ENCODE data around the gene LMBR1.
"Not testable (repeated sequence)": the region's sequence is repeated elsewhere in the genome, so short reads cannot be mapped to it uniquely, and the experiment has no call there.

Gene LMBR1

DNA sequence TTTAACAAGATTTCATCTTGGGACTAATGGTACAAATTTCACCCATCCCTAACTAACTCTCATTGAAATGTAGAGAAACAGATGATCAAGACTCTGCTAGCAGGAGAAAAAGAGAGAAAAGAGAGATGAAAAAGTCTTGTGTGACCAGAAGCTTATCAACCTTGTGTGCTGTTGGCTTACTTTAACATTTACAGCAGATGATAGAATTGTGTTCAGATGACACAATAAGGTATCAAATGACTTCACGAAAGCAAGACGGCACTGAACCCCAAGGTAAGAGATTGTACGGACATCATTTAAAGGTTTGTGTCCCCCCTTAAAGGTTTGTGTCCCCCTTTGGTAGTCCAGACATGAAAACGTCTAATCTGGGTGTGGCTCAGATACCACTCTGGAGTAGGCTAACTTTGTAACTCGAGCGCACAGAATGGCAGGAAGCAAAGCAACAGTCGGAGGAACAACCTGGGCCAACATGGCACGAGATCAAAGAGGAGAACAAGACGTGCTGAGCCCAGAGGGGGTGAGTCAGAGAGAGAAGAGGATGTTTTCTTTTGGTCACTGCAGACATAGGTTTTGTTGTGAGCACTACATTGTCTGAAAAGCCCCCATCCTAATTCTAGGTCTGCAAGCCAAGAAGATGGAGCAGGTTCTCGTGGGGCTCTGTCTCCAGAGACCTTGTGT, 10.4 kb upstream of the LMBR1 start:
- peak; percentile 25 for DNase-seq

GRCh38 chr7:156900093-156900492, 7.1 kb upstream of the LMBR1 start:
- DNase-seq: not testable (repeated sequence)

- DNase-seq: no peak
Observed at GRCh38 chr7:156898938-156899337, 6.0 kb upstream of the LMBR1 start.

GRCh38 chr7:156897673-156898072, 4.7 kb upstream of the LMBR1 start:
- DNase-seq: no peak

DNA sequence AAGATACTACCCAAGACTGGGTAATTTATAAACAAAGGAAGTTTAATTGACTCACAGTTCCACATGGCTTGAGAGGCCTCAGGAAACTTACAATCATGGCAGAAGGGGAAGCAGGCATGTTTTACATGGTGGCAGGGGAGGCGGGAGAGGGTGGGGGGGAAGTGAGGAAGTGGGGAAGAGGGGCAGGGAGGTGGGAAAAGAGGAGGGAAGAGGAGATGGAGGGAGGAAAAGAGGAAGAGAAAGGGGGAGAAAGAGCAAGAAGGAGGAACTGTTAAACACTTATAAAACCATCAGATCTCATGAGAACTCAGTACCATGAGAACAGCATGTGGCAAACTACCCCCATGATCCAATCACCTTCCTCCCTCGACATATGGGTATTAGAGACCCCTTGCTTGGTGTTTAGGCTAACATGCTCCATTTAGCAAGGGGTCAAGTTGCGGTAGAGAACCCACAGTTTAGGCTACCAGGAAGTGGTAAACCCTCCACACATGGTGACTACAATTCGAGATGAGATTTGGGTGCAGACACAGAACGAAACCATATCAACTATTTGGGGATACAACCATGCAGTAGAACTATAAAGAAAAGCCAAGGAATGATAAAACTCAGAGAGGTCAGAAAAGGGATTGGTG, 3.5 kb upstream of the LMBR1 start:
- DNase-seq: no peak

DNA sequence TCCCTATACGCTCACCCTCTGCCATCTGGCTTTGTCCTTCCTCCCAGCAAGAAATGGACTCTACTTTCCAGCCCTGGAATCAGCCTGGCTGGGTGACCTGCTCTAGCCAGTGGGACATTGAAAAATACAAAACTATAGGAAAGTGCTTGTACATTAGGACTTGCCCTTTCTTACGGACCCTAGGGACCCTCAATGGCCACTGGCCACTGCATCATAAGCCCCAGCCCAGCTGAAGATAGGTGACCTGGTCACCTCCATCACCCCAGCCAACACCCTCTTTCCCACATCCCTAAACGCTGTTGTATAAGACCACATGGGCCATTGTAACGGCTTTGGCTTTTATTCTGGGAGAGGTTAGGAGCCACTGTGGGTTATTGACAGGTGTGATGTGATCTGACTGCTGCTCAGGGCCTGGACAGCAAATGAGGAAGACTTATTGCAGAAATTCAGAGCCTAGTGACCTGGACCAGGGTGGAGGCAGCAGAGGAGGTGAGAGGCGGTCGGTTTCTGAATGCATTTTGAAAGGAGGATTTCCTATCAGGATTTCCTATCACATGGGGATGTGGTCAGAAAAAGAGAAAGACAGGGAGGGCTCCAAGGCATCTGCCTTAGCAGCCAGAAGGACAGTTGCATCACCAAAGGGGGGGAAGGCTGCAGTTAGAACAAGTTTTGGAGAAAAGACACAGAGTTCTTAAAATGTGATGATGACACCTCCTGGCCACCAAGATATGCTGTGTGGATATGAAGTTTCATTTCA, 2.2 kb upstream of the LMBR1 start:
- DNase-seq: peak; percentile 21

GRCh38 chr7:156892081-156892800, 742 bp downstream of the LMBR1 start:
- DNase-seq: peak; percentile 76

DNA sequence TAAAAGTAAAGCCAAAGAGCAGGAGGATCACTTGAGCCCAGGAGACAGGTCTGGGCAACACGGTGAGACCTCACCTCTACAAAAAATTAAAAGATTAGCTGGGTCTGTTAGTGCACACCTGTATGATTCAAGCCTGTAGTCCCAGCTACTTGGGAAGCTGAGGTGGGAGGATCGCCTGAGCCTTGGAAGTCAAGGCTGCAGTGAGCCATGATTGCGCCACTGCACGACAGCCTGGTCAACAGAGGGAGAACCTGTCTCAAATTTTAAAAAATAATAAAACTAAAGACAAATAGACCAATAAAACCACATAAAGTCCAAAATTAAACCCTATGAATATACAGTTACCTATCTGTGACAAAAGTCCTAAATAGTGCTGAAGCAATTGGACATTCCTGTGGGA, 3.2 kb downstream of the LMBR1 start:
- no peak for DNase-seq

DNA sequence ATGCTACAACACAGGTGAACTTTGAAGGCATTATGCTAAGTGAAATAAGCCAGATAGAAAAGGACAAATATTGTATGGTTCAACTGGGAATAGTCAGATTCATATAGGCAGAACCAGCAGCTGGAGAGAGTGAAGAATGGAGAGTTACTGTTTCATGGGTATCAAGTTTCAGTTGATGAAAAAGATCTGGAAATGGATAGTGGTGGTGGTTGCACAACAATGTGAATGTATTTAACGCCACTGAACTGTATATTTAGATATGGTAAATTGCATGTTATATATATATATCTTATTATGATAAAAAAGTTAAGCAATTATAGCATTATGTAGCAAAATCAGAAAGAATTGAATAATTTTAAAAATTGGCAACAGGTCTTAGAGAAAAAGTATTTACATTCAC, 3.9 kb downstream of the LMBR1 start:
- no peak for DNase-seq

DNA sequence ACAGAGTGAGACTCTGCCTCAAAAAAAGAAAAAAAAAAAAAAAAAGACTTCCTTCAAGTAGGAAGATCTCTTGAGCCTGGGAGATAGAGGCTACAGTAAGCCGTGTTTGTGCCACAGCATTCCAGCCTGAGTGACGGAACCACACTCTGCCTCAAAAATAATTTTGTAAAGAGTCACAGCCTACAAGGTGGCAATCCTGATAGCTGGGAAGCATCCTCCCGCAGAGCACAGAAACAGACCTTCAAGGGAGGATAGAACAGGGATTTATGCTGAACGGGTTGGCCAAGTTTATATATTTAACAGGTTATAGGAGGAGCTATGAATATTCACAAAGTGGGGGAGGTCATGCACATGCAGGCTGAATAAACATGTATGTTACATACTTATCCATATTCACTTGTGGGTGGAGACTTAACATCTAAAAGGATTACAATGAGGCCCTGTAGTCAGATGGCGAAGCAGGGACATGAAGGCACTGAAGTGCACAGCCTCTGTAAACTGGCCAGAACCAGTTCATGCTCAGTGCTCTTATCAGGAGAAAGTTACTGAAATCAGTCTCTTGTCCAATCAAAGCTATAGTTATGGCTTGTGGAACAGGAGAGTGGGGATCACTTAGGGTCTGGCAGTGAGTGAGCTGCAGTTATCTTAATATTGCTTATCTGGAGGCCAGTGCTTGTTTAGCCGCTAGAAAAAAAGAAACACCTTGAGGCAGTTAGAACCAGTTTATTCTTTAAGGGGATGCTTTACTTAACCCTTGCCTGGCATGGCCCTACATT, 6.8 kb downstream of the LMBR1 start:
- DNase-seq: no peak

GRCh38 chr7:156881679-156882078, 11.3 kb downstream of the LMBR1 start:
- DNase-seq: no peak

DNA sequence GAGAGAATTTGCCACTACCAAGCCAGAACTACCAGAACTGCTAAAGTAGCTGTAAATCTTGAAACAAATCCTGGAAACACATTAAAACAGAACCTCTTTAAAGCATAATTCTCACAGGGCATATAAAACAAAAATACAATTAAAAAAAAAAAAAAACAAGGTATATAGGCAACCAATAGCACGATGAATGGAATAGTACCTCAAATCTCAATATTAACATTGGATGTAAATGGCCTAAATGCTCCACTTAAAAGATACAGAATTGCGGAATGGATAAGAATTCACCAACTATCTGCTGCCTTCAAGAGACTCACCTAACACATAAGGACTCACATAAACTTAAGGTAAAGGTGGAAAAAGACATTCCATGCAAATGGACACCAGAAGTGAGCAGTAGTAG, 17.2 kb downstream of the LMBR1 start:
- no peak for DNase-seq

DNA sequence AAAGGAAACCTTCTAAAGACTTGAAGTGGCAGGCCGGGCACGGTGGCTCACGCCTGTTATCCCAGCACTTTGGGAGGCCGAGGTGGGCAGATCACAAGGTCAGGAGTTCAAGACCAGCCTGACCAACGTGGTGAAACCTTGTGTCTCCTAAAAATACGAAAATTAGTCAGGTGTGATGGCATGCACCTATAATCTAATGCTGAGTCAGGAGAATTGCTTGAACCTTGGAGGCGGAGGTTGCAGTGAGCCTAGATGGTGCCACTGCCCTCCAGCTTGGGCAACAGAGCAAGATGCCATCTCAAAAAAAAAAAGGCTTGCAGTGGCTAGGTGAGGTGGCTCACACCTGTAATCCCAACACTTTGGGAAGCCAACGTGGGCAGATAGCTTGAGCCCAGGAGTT, 24.6 kb downstream of the LMBR1 start:
- not testable (repeated sequence) for DNase-seq

- DNase-seq: no peak
Observed at GRCh38 chr7:156865493-156865892, 27.5 kb downstream of the LMBR1 start.

DNA sequence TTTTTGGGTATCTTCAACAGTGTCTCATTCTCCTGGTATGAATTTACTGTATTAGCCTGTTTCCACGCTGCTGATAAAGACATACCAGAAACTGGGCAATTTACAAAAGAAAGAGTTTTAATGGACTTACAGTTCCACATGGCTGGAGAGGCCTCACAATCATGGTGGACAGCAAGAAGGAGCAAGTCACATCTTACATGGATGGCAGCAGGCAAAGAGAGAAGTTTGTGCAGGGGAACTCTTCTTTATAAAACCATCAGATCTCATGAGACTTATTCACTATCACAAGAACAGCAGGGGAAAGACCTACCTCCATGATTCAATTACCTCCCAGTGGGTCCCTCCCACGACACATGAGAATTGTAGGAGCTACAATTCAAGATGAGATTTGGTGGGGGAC, 31.0 kb downstream of the LMBR1 start:
- not testable (repeated sequence) for DNase-seq

- DNase-seq: no peak
Observed at GRCh38 chr7:156861212-156861611, 31.8 kb downstream of the LMBR1 start.

DNA sequence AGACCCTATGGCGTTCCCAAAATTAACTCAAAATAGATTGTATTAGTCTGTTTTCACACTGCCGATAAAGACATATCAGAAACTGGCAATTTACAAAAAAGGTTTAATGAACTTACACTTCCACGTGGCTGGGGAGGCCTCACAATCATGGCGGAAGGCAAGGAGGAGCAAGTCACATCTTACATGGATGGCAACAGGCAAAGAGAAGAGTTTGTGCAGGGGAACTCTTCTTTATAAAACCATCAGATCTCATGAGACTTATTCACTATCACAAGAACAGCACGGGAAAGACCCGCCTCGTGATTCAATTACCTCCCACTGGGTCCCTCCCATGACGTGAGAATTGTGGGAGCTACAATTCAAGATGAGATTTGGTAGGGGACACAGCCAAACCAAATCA, 32.9 kb downstream of the LMBR1 start:
- DNase-seq: not testable (repeated sequence)

- no peak for DNase-seq
Observed at GRCh38 chr7:156858523-156858922, 34.5 kb downstream of the LMBR1 start.

DNA sequence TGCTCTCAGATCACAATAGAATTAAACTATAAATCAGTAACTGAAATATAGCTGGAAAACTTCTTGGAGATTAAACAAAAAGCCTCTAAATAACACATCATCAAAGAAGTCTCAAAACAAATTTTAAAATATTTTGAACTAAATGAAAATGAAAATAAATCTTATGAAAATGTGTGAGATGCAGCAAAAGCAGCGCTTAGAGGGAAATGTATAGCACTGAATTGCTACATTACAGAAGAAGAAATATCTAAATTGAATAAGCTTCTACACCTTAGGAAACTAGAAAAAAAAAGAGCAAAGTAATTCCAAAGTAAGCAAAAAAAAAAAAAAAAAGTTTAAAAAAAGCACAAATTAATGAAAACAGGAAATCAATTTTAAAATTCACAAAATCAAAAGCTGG, 35.2 kb downstream of the LMBR1 start:
- no peak for DNase-seq

DNA sequence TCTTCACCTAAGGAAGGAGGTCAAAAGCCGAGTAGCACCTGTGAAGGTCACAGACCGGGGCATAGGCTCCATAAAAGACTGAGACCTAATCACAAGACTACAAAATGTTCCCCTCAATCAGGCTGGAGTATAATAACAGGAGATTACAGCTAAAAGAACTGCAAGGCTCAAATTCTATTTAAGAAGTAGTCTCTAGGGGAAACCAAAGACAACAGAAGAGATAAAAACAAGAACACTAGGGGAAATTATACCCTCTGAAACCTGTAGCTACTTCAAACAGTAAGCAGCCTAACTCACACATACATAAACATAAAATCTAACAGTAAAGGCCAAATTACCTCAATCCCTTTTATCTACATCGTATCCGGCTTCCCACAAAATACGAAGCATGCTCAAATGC, 38.3 kb downstream of the LMBR1 start:
- DNase-seq: no peak

- DNase-seq: no peak
Observed at GRCh38 chr7:156848979-156849378, 44.0 kb downstream of the LMBR1 start.

GRCh38 chr7:156845379-156846101, 47.4 kb downstream of the LMBR1 start:
- no peak for DNase-seq

All from CD4-positive, alpha-beta T cell treated with Interleukin-21 for 1 hour (primary cell).